Neuron (in vitro differentiated cells): ENCODE measurements around the gene HOXA4.

ENCODE experiments used
- H2AFZ ChIP-seq: one replicate; pipeline ENCODE4 v1.6.1; 2013; ENCODE audit warnings: low read depth, mild to moderate bottlenecking, inconsistent platforms, low read length, moderate library complexity
- H3K27me3 ChIP-seq: one replicate; pipeline ENCODE4 v1.6.1; 2013; ENCODE audit warnings: low read length; ENCODE audit not compliant: insufficient read depth
- H3K36me3 ChIP-seq: one replicate; pipeline ENCODE4 v1.6.1; 2013; ENCODE audit warnings: low read length; ENCODE audit not compliant: insufficient read depth
- H3K4me1 ChIP-seq: one replicate; pipeline ENCODE4 v1.6.1; 2013; ENCODE audit warnings: low read length; ENCODE audit not compliant: insufficient read depth
- H3K4me3 ChIP-seq: 2 replicates; pipeline ENCODE4 v1.5.1; 2013; ENCODE audit warnings: mild to moderate bottlenecking, low read length, moderate library complexity
- H3K9me3 ChIP-seq: one replicate; pipeline ENCODE4 v1.6.1; 2013; ENCODE audit warnings: low read length

HOXA4 gene

DNA sequence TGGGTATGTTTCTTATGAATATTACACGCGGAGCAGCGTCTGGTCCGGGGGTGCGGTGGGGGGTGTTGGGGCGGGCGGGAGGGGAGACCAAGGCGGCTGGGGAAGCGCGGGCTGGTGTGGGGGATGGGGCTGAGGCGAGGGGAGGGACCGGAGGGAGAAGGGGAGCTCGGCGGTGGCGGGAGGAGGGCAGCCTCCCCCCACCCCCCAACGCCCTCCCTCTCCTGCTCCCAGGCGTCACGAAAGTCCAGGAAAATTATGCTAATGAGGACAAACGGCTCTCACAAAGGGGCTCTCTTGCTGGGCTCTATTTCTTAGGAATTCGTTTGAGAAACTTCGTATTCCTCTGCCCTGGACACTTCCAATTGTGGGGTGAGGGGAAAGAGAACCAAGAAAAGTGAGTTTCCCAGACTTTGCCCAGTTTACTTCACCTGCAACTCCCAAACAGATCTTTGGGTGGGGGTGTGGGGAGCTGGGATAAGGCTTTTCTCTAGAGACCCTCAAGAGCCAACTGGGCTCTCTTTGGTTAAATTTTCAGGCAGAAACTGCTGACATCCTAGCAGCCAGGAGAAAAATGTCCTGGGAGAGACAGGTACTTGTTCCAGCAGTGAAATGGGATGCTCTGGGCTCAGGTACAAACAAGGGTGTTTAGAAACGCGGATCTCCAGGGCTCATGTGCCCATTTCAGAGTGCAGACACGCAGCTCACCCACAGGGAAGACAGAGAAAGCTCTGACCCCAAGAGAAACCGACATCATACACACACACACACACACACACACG lies 16.4 kb downstream of the HOXA4 start:
- Histone ChIP-seq H3K36me3 (no peaks in the 10 kb centered on the region), H3K4me3 (no peak overlapping the region), H3K9me3 (peaks cover 2% of the 10 kb centered on the region), H3K27me3 (peaks cover 93% of the 10 kb centered on the region), H2AFZ (no peak overlapping the region), H3K4me1 (no peaks in the 10 kb centered on the region)

DNA sequence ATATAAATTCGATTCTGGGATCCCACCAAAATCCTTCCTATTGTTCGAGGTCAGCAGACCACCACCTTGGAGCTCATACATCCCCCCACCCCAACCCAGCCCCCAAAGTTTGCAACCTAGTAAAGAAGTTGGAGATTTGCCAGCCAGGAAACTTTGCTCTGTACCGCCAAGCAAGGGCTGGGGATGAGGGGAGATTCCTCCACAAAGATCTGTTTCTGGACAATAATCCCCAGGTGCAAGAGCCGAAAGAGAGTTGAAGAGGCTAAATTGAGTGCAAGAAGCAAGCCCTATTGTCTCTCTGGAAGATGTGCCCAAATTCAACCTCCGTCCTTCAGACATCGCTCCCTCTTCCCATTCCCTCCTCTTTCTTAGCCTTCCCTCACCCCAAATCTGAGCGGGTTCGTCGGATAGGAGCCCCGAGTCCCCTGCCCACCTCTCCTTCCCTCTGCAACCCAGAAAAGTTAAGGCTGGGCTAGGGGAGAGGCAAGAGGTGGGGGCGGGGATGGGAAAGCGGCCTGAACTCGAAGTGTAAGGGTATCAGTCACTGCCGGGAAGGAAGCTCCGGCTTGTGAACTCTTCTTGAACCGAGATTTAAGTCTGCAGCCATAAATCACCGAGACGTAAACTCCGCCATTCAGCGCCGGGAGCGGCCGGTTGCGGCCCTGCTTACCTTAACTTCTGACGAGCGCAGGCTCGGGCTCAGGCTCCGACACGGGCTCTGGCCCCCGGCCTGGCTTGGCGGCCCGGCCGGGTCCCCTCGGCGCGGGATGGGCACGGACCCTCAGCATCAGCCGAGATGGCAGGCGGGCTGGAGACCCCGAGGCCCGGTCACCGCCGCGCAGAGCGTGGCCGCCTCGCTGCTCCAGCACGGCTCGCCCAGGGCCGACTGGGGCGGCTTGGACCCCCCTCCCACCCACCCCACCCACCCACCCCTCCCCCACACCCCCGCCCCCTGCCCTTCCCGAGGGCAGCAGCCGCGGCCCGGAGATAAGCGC lies 17.3 kb downstream of the HOXA4 start:
- no peak overlapping the region for H3K4me3 ChIP-seq
- no peaks in the 10 kb centered on the region for H3K36me3 ChIP-seq
- no peaks in the 10 kb centered on the region for H3K4me1 ChIP-seq

DNA sequence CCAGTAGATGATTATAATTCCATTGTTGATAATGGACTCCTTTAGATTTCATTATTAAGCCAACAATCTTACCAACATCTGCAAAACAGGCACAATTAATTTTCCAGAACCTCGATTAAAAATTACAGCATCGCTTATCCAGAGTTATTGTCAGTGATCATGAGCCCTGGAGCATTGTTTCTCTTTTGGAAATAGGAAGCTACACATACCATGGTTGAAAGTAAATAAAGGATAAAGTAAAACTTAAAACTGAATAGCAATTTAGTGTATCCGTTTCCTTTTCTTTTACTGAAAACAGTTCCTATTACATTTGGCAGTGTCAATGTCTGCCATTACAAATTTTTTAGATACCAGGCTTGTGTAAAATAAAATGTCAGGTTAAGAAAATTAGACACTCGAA lies 18.2 kb downstream of the HOXA4 start:
- H3K4me1 ChIP-seq: no peaks in the 10 kb centered on the region
- peaks cover 95% of the 10 kb centered on the region for H3K27me3 ChIP-seq
- no peak overlapping the region for H3K4me3 ChIP-seq
- H3K36me3 ChIP-seq: no peaks in the 10 kb centered on the region
- H2AFZ ChIP-seq: no peak overlapping the region
- H3K9me3 ChIP-seq: peaks cover 2% of the 10 kb centered on the region

More for the DNA sequence above, 17.3 kb downstream of the HOXA4 start:
- Histone ChIP-seq H3K9me3 (peaks cover 2% of the 10 kb centered on the region), H2AFZ (peak overlapping the region; percentile 54), H3K27me3 (peaks cover 95% of the 10 kb centered on the region)

GRCh38 chr7:27111751-27112277 lies 18.7 kb downstream of the HOXA4 start:
- H3K27me3 ChIP-seq: peaks cover 94% of the 10 kb centered on the region

GRCh38 chr7:27111042-27111750 lies 19.4 kb downstream of the HOXA4 start:
- Histone ChIP-seq H3K36me3 (no peaks in the 10 kb centered on the region), H2AFZ (no peak overlapping the region), H3K27me3 (peaks cover 94% of the 10 kb centered on the region), H3K4me3 (no peak overlapping the region), H3K4me1 (peaks cover 5% of the 10 kb centered on the region), H3K9me3 (peaks cover 2% of the 10 kb centered on the region)

More at GRCh38 chr7:27111751-27112277, 18.7 kb downstream of the HOXA4 start:
- Histone ChIP-seq H2AFZ (no peak overlapping the region), H3K36me3 (no peaks in the 10 kb centered on the region), H3K4me1 (peaks cover 1% of the 10 kb centered on the region), H3K9me3 (peaks cover 2% of the 10 kb centered on the region), H3K4me3 (no peak overlapping the region)

GRCh38 chr7:27110186-27111031 lies 20.1 kb downstream of the HOXA4 start:
- H2AFZ ChIP-seq: no peak overlapping the region
- peaks cover 94% of the 10 kb centered on the region for H3K27me3 ChIP-seq
- peaks cover 2% of the 10 kb centered on the region for H3K9me3 ChIP-seq
- H3K4me3 ChIP-seq: no peak overlapping the region
- H3K36me3 ChIP-seq: no peaks in the 10 kb centered on the region
- H3K4me1 ChIP-seq: peaks cover 5% of the 10 kb centered on the region

DNA sequence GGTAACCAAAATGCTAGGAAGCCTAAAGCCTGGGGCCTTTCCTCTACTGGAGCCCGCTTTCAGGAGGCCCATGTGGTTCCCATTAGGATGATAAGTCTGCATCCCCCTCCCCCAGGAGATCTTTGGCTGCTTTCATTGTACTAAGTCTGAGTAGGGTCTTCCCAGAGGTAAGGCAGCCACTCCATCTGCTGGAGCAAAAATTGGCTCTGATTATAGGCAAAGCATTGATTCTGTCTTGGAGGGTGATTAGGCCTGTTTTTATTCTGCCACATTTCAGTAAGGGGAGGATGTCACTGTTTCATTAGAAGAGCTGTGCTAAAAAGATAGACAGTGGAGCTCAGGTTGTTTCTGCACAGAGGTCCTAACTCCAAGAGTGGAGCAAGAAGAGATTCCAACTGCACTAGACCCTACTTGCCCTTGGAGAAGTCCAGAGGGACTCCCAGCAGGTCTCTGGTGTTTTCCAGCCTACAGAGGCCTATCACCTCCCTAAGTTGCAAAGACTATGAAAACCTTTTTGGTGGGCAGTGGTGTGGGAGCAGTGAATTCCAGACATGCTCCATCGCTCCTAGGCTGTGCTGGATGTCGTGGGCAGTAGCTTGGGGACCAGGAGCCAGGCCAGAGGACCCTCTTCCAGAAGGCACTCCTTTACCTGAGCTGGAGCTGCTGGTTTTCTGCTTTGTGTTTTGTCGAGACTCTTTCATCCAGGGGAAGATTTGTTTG lies 20.9 kb downstream of the HOXA4 start:
- no peak overlapping the region for H2AFZ ChIP-seq
- no peaks in the 10 kb centered on the region for H3K36me3 ChIP-seq
- H3K9me3 ChIP-seq: peaks cover 2% of the 10 kb centered on the region
- peaks cover 93% of the 10 kb centered on the region for H3K27me3 ChIP-seq
- peaks cover 5% of the 10 kb centered on the region for H3K4me1 ChIP-seq
- H3K4me3 ChIP-seq: no peak overlapping the region

DNA sequence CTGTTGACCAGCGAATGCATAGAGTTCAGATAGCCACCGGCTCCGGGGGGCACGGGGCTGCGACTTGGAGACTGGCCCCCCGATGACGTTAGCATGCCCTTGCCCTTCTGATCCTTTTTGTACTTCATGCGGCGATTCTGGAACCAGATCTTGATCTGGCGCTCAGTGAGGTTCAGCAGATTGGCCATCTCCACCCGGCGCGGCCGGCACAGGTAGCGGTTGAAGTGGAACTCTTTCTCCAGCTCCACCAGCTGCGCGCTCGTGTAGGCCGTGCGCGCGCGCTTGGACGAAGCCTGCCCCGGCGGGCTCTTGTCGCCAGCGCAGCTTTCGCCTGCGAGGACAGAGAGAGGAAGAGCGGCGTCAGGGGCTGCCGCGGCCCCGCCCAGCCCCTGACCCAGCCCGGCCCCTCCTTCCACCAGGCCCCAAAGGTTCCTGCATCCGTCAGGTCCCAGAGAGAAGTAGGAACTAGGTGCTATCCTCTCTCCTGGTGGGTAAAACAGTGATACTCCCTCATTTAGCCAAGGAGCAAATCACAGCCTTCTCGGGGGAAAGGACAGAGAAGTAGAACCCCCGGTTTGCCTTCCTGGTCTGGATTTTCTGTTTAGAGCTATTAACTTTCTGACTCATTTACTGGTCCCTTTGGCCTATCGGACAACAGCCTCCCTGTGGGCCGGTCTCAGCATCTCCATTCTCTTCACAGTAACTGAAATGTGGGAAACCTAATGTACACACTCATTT lies 22.0 kb downstream of the HOXA4 start:
- Histone ChIP-seq H3K27me3 (peaks cover 97% of the 10 kb centered on the region), H3K9me3 (peaks cover 2% of the 10 kb centered on the region), H3K4me1 (peaks cover 5% of the 10 kb centered on the region), H3K36me3 (no peaks in the 10 kb centered on the region), H3K4me3 (no peak overlapping the region), H2AFZ (no peak overlapping the region)

DNA sequence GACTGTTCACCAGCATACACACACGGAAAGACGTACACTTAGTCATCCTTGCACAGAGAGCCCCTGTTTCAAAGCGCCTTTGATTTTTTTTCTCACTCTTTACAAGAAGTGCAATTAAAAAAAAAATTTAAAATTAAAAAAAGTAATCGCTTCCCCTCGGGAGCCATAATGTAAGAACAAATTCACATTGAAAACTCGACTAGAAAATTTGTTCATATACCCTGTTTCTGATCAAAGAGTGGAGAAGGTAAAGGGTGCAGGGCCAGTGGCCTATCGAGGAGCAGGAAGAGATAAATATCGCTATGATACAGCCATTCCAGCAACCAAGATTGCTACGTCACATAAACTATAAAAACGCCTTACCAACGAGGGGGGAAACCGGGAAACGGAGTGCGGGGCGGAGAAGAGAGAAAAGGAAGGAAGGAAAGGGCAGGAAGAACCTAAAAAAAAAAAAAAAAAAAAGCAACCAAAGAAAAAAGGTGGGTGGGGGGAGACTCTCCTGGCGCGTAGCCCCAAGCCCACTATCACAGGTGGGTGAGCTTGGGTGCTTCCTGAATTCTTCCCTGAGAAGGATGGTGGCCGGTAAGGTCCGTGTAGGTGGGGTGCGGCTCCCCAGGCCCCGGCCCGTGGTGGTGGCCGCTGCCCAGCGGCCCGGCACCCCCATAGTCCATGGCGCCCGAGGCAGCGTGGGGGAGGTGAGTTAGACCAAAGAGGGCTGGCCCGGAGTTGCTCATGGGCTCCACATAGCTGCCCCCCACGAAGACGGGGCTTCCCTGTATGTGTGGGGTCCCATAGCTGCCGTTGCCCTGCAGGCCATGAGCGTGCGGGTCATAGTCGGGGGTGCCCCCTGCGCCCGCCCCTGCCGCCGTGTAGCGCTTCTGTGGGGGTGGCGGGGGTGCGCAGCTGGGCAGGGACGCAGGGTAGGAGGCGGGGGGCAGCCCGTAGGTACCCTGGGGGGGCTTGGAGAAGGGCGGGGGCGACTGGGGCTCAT lies 22.9 kb downstream of the HOXA4 start:
- Histone ChIP-seq H2AFZ (no peak overlapping the region), H3K36me3 (no peaks in the 10 kb centered on the region), H3K27me3 (peaks cover 97% of the 10 kb centered on the region), H3K4me1 (peaks cover 5% of the 10 kb centered on the region), H3K9me3 (peaks cover 2% of the 10 kb centered on the region), H3K4me3 (no peak overlapping the region)

- H3K36me3 ChIP-seq: no peaks in the 10 kb centered on the region
- peak overlapping the region; percentile 17 for H2AFZ ChIP-seq
- H3K4me3 ChIP-seq: no peak overlapping the region
- peaks cover 2% of the 10 kb centered on the region for H3K9me3 ChIP-seq
- peaks cover 97% of the 10 kb centered on the region for H3K27me3 ChIP-seq
- H3K4me1 ChIP-seq: peaks cover 5% of the 10 kb centered on the region
Observed at GRCh38 chr7:27106901-27107240, 23.7 kb downstream of the HOXA4 start.
